ENCODE data around the gene LTBP1.
"Not testable (repeated sequence)": the region's sequence is repeated elsewhere in the genome, so short reads cannot be mapped to it uniquely, and the experiment has no call there.

Gene LTBP1

GRCh38 chr2:33210626-33211025 lies 263.9 kb downstream of the LTBP1 start:
- no peak for DNase-seq

- DNase-seq = no peak
These were observed 265.4 kb downstream of the LTBP1 start for GRCh38 chr2:33212151-33212550.

DNA sequence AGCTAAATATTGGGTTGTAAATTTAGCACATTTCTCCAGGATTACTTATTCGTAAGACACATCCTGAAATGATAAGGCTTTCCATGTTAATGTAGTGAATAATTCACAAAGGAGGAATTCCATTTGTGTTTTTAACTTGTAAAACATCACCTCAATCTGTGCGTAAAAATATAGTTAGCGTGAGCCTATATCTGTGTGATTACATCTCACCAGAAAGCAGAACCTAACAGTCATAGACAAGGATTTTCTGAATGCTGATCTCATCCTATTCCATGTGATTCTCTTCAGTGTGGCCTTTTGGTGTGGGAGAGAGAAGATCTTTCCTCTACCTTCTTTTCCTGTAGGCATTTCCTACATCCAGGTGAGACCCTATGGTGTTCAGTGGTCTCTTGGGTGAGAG lies 266.5 kb downstream of the LTBP1 start:
- no peak for DNase-seq

- DNase-seq = no peak
These were observed 266.9 kb downstream of the LTBP1 start for GRCh38 chr2:33213648-33214047.

DNA sequence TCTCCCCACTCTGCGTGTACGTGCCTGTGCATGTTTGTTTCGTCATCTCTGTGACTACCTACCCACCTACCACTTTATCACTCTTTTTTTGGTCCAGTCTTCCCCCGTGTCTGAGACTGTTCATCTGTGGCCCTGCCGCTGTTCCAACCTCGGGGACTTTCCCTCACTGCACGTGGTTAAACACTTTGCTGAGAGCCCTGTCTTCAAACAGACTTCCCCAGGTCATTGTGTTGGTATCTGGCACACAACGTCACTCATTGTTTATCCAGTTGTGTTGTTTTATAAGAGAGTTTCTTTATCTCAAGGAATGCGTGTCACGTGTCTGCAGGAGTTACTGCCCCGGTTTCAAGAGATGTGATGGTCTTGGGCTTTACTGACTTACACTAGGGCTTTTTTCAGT lies 267.7 kb downstream of the LTBP1 start:
- no peak for DNase-seq

GRCh38 chr2:33214857-33215256 lies 268.1 kb downstream of the LTBP1 start:
- DNase-seq = no peak

DNA sequence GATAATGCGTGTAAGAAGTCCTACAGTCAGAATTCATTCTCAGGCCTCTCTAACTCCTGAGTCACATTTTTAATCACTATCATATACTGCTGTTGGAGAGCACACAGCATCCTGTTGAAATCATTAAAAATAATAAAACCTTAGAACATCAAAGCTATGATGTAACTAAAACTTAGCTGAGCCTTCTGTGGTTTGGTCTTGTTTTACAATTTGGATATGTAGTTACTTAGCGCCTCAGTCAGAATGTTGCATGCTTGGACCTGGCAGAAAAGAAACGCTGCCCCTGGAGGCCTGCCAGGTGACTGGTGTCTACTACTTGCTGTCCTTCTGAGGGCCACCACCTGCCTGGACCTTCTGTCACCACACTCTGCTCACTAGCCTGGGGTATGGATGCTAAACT lies 268.5 kb downstream of the LTBP1 start:
- no peak for DNase-seq

- DNase-seq = no peak
These were observed 269.2 kb downstream of the LTBP1 start for GRCh38 chr2:33215983-33216382.

DNA sequence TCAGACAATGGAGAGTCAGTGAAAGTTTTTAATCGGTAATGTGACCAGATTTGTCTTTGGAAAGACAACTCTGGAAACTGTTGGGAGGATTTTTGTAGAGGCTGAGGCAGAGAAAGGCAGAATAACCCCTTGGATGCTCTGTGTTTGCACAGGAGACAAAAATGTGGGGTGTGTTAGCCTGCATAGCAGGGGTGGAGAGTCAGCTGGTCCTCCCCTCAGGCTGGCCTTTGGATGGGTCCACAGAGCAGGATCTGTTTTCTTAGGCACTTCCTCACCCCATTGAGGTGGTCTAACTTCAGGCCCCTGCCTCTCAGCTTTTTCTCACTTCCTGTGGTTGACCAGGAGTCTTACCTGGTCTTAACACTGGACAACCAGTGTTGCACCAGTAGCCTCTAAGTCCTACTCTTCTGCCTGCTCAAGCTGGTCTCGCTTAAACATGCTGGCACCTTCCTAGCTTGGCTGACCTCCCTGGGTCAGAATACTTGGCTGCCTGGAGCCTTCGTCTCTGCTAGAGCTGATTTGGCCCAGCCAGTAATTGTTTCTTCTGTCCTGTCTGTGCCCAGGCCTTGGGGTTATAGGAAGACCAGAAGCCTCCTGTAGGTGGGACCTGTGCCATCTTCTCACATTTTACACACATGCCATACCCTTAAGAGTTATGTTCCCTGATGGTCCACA lies 269.9 kb downstream of the LTBP1 start:
- no peak for DNase-seq

- no peak for DNase-seq
These were observed 270.7 kb downstream of the LTBP1 start for GRCh38 chr2:33217406-33217805.

DNA sequence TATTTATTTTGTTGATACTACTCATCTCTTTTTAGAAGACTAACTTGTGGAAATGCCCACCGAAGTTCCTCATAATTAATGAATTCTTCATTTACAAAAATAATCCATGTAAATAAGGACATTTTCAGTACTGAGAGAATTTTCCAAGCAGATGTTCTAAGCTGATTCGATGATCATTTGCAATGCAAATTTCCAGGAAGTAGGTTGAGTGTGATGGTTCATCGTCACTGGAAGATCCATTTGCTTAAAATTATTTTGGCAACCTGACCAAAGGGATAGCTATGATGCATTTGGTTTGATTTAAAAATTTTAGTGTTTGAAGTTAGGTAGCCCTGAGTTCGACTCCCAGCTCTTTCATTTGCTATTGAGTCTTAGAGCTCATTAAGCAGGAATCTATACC lies 272.4 kb downstream of the LTBP1 start:
- no peak for DNase-seq

GRCh38 chr2:33219850-33220275 lies 273.1 kb downstream of the LTBP1 start:
- DNase-seq = no peak

DNA sequence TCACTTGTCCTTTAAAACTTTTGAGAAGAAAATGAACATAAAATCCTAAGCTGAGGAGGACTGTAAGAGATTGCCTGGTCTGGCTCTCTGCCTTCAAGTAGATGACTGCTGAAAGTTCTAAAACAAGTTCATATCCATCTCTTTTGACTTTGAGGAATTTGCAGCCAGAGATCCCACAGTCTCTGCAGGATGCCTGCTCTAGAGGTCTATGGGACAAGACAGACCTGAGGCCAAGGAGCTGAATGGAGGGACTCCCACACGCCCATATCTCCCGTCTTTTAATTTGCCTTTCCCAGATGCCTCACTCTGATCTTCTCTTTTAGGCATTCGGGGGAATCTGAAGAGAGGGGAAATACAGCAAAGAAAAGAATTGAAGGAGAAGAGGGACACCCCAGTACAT lies 273.8 kb downstream of the LTBP1 start:
- no peak for DNase-seq

DNA sequence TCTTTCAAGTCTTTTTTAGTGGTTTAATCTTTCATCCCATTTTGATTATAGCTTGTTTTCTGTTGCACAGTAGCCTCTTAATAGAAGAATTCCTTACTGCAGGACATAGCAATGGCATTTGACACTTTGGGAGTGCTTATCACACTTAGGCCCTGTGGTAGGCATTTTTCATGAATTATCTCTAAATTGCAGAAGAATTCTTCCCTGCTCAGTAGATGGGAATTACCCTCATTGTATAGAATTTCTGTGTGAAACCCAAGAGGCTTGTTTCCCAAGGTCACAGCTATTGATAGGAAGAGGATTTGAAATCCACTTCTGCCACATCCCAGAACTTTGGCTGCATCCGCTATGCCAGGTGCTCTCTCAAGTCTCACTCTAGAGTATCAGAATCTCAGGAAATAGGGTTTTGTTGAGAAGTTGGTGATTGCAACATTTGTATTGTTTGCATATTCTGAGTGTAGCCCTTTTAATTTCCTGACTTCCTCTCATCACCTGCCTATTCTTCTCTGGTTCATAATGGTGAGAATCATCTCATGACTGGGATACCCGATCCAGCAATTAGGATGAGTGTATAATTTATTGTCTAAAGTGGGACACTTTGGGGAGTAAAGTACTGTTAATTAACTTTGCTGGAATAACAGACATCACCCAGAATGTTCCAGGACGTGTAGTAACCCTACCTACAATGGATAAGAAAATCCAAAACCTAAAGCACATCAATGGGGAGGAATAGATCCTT lies 274.5 kb downstream of the LTBP1 start:
- DNase-seq = no peak

DNA sequence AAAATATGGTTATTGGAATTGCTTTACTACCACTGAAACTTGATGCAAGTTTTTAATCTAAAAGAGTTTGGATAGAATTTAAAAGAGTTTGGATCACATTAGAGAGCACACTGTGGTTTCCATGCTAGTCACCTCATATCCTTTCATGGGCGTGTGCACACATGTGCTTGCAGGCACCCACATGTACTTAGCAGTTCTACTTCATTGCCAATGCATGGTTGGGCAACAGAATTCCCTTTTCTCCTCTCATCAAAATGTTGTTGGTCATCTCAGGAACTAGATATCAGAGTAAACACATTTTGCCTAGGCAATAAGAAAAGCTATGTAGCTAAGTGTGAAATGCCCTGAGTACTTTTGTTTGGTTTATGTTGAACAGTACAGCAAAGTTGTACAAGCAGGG lies 275.6 kb downstream of the LTBP1 start:
- no peak for DNase-seq

GRCh38 chr2:33223856-33224255 lies 277.1 kb downstream of the LTBP1 start:
- no peak for DNase-seq

DNA sequence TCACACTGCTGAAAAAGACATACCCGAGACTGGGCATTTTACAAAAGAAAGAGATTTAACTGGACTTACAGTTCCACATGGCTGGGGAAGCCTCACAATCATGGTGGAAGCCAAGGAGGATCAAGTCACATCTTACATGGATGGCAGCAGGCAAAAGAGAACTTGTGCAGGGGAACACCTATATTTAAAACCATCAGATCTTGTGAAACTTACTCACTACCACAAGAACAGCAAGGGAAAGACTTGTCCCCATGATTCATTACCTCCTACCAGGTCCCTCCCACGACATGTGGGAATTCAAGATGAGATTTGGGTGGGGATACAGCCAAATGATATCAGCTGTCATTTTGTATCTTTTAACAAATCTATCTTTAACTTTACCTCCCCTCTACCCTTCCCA lies 278.6 kb downstream of the LTBP1 start:
- no peak for DNase-seq

DNA sequence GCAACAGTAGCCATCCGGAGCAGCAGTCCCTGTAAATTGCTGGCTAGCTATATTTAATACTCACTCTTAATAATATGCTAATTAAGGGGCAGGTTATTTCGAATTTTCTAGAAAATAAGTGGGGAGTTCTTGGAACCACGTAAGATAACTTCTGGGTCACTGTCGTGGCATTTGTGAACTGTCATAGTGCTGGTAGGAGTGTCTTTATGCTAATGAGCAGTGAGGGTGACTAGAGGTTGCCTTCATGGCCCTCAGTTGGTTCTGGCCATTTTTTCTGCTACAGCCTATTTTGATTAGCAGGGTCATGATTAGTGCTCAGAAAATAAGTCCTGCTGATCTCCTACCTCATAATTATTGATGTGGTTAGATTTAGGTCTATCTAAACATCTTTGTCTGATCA lies 279.8 kb downstream of the LTBP1 start:
- no peak for DNase-seq

- DNase-seq = no peak
These were observed 282.9 kb downstream of the LTBP1 start for GRCh38 chr2:33229646-33230045.

GRCh38 chr2:33230195-33230594 lies 283.4 kb downstream of the LTBP1 start:
- DNase-seq = no peak

GRCh38 chr2:33230842-33231241 lies 284.1 kb downstream of the LTBP1 start:
- DNase-seq = no peak

GRCh38 chr2:33235559-33235958 lies 288.8 kb downstream of the LTBP1 start:
- not testable (repeated sequence) for DNase-seq

DNA sequence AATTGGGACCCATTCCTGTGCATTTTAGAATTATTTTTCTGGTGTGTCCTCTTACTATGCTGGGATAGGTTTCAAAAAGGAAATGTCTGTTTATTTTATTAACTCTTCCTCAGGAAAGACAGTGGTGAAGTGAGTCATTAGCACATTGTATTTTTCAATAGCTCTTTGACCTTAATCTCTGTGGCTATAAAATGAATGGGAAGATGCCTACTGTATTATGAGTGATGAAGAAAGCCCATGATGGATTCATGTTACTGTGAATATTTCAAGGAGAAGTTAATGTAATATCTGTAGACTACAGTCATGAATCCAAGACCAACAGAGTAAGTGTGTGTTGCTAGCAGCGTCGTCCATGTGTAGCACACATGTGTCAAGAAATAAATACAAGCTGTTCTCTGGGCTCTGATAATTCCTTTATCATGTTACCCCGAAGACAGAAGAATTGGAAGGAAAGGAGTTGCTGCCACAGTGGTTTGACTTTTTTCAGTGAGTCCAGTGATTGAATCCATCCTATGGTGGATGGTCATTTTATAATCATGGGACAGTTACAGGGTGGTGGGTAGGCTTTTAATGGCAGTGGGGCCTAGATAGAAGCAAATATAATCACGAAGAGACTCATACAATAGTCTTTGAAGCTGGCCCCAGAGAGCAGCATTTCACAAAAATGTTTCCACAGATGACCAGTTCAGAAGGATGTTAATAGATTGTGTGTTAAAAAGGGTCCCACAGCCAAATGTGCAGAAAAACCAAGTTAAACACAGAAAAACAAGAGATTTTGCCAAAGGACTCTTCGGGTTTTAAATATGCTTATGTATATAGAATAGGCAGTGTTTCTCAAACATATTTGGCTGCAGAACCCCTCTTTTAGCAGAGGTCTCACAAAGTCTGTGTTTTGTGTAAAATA lies 290.0 kb downstream of the LTBP1 start:
- no peak for DNase-seq

- no peak for DNase-seq
These were observed 291.4 kb downstream of the LTBP1 start for GRCh38 chr2:33238111-33238510.
